ENCODE results near the gene PLEKHA6. TPM values are rescaled to one million over a fixed set of nuclear protein-coding genes. Genes with fewer than 3 reads are reported as not detected.

Gene PLEKHA6
- total and polyA plus RNA-seq, 12 donors = 3.3 to 34.9 (median 18.1) TPM

- Histone ChIP-seq H3K27ac (no peak overlapping the region), H3K36me3 (no peaks in the 10 kb centered on the region), H3K4me1 (peaks cover 0 to 18% (median 5%) of the 10 kb centered on the region in 9 donors), H3K4me3 (no peak overlapping the region), H3K9me3 (no peaks in the 10 kb centered on the region), H3K27me3 (no peaks in the 10 kb centered on the region)
- 89 to 96% methylated on average over 3 of the region's 3 CpGs for WGBS, 2 donors
- ATAC-seq = no peak
- DNase-seq = no peak
- TF ChIP-seq, protein P1, sequence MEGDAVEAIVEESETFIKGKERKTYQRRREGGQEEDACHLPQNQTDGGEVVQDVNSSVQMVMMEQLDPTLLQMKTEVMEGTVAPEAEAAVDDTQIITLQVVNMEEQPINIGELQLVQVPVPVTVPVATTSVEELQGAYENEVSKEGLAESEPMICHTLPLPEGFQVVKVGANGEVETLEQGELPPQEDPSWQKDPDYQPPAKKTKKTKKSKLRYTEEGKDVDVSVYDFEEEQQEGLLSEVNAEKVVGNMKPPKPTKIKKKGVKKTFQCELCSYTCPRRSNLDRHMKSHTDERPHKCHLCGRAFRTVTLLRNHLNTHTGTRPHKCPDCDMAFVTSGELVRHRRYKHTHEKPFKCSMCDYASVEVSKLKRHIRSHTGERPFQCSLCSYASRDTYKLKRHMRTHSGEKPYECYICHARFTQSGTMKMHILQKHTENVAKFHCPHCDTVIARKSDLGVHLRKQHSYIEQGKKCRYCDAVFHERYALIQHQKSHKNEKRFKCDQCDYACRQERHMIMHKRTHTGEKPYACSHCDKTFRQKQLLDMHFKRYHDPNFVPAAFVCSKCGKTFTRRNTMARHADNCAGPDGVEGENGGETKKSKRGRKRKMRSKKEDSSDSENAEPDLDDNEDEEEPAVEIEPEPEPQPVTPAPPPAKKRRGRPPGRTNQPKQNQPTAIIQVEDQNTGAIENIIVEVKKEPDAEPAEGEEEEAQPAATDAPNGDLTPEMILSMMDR (IDR thresholded peaks at IDR 0.05) = no peak
- intact Hi-C loops (cut with DNase I) = no loop called here
Observed at GRCh38 chr1:204343247-204343646, 16.5 kb downstream of the PLEKHA6 start.

DNA sequence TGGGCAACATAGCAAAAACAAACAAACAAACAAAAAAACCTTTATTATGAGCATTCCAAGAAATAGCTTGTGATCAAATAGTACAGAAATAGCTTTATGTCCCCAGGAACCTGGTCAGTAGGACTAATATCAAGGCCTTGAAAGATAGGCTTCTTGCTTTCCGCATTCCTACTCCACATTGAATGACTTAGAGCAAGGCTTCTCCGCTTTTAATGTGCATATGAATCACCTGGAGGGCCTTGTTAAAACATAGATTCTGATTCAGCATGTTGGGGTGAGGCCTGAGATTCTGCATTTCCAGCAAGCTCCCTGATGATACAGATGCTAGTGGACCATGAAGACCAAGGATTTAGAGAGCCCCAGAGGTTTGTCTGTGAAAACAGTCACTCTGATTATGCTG lies 17.4 kb downstream of the PLEKHA6 start:
- TF ChIP-seq, protein P1 (IDR thresholded peaks at IDR 0.05) = no peak
- DNase-seq = no peak
- no peaks in the 10 kb centered on the region for H3K27me3 ChIP-seq

GRCh38 chr1:204341380-204341779 lies 18.3 kb downstream of the PLEKHA6 start:
- H3K4me3 ChIP-seq = no peak overlapping the region
- no peak for DNase-seq
- no peaks in the 10 kb centered on the region for H3K9me3 ChIP-seq
- no peak for ATAC-seq
- H3K36me3 ChIP-seq = no peaks in the 10 kb centered on the region
- TF ChIP-seq, protein P1 (IDR thresholded peaks at IDR 0.05) = no peak
- intact Hi-C loops (cut with DNase I) = no loop called here
- H3K27me3 ChIP-seq = no peaks in the 10 kb centered on the region
- H3K4me1 ChIP-seq = peaks cover 0 to 15% (median 0%) of the 10 kb centered on the region in 9 donors
- no peak overlapping the region for H3K27ac ChIP-seq

More for the DNA sequence above, 17.4 kb downstream of the PLEKHA6 start:
- H3K4me3 ChIP-seq = no peak overlapping the region
- no peak for ATAC-seq
- intact Hi-C loops (cut with DNase I) = no loop called here
- no peaks in the 10 kb centered on the region for H3K9me3 ChIP-seq
- 93 to 100% methylated on average over 2 of the region's 2 CpGs for WGBS, 2 donors
- H3K4me1 ChIP-seq = peaks cover 0 to 15% (median 0%) of the 10 kb centered on the region in 9 donors
- H3K27ac ChIP-seq = no peak overlapping the region
- no peaks in the 10 kb centered on the region for H3K36me3 ChIP-seq

DNA sequence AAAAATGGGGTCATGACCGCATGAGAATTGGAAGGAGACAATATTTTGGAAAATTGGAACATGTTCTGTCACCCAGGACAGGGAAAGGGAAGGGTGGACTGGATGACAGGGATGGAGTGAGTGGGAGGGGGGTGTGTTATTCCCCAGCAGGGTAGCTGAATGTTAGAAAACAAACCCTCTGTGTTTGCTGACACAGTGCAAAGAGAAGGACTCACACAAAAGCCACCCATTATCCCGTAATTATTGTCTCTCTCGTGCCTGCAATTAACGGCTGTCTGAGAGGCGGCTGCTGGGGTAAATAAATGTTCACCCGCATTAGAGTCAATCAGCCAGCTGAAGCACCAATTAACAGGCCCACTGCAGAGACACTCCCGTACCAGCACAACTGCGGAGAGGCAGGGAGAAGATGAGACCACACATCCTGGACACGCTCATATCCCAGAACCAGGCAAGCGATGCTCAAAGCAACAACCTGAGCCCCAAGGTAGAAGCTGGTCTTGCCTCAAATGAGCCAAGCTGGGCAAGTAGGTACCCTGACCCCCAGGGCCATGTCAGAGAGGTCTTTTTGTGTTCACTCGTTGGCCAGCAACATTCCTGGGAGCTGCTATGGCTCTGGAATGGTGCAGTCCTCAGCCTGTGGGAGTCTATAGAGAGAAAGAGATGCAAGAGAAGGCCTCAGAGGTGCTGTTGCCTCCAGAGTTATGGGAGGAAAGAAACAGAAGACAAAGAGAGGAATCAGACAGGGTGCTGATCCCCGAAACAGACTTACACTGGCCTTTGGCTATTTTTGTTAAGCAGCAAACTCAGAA lies 19.4 kb downstream of the PLEKHA6 start:
- Histone ChIP-seq H3K4me3 (no peak overlapping the region), H3K27me3 (no peaks in the 10 kb centered on the region), H3K36me3 (no peaks in the 10 kb centered on the region), H3K4me1 (peaks cover 0 to 21% (median 0%) of the 10 kb centered on the region in 9 donors), H3K9me3 (no peaks in the 10 kb centered on the region), H3K27ac (no peak overlapping the region)
- ATAC-seq (peak in 3 of 8 donors; percentile 43 to 58 (median 46)), DNase-seq (no peak)
- intact Hi-C loops (cut with DNase I) = no loop called here
- TF ChIP-seq, protein P1 (IDR thresholded peaks at IDR 0.05) = no peak
- WGBS, 2 donors = 80 to 85% methylated on average over 12 of the region's 12 CpGs

Data from heart right ventricle (tissue), 16 donors.